GM21526 (cell line): Measurements from ENCODE around the gene GABPB2.
"Not testable (repeated sequence)": the region's sequence is repeated elsewhere in the genome, so short reads cannot be mapped to it uniquely, and the experiment has no call there.

ENCODE experiments used
- ATAC-seq: cut with Tn5 transposase; IDR thresholded peaks from one replicate; pipeline ENCODE4 v1.9.1; 2021; ENCODE audit warnings: moderate library complexity; ENCODE audit not compliant: unreplicated experiment, low FRiP score

GABPB2 gene

DNA sequence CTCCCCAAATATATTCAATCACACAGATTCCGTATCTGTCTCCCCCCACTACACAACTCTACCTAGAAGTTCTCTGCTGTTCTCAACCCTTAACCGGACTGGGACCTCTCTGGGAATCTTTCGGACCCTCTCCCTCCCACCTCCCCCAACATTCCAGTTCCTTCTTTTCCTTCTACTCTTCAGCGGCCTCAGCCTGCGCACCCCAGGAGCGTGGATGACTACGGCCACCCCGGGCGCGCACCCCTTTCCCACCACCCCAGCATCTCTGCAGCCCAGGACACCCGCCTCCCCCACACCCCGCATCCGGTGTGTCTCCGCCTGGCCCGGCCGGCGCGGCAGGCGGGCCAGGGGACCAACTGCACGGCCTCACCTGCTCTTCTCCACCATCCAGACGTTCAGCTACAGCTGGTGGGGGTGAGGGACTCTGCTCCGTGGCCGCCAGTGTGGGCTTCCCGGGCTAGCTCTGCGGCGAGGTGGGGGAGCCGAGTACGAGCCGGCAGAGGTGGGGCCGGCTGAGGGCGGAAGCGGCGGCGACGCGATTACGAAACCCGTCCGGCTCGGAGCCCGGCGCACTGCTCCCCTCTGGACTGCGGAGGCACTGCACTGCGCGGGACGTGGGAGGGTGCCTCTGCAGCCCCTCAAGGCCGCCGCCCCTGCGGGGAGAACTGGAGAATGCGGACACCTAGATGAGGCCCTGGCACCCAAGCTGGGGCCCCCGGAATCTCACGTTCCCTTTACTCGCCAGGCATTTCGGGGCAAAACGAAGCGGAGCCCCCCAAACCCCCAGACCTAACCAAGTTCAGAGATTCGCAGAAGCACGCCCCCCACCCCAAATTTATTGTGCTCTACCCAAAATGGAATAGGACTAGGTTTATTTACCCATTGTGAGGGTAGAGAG lies 11.2 kb upstream of the GABPB2 start, which contains the start of gene CDC42SE1:
Gene CDC42SE1 (minus strand): TSS at position 514 of the 898 bp plus-strand sequence. CDS start 3,892 bp downstream, outside the sequence.
- ATAC-seq, result peak; percentile 80

DNA sequence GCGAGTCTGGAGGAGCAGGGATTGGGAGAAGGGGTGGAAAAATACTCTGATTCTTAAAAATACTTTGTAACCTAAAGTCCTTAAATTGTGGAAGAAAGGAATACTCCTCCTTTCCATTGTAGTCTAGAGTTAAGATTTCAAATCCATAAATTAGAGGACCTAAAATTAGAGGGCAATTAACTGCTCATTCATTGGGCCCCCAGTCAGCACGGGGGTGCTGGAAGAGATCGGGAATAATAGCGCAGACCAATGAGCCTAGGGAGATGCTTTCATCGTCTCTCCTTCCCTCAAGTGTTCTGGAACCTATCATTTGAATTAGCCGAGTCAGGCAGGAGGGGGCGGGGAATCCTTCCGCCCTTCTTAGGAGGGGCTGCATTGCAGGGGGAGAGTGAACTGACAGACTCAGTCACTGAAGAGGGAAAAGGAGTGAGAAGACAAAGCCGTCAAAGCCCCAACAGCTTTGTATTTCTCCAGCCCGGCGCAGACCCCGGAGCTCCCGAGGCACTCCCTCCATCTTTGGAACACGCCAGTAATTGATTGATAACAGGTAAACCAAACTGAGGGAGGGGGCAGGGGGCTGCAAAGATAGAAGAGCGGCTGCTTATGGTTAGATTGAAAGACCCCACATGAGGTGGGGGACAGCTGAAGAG lies 10.4 kb upstream of the GABPB2 start, which contains the start of gene MLLT11:
Gene MLLT11 (plus strand): TSS at position 391 of the 650 bp plus-strand sequence. CDS start 6,828 bp downstream, outside the sequence.
- ATAC-seq, result no peak

DNA sequence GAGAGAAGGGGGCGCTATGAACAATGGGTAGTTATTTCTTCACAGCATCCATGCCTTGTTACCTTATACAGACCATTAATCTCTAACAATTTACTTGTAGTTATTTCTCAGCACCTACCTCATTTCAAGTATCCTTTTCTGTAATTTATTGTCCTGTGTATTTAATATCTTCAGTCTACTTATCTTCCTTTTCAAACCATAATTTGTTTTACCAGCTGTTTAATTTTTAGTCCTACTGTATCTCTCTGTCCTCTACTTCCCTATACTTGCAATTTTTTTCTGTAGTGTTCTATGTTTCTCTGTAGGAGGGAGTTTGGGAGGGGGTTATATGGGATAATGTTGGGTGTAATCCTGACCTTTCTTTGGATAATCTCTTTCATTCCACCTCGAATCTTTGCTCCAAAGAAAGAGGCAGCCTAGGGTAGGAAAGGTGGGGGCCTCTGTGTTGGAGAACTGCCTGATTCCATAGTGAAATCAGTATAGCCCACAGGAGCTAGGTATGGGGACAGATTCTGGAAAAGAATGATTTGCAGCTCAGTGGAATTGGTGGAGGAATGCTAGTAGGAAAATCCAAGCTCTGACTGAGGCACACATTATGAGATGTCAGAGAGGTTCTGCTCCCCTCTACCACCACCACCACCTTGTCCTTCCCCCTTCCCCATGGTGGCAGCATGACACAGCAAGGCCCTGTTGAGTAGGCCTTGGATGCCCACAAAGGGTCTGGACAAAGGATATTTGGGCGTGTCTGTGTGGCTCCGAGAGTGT lies 9.7 kb upstream of the GABPB2 start:
- ATAC-seq, result no peak

DNA sequence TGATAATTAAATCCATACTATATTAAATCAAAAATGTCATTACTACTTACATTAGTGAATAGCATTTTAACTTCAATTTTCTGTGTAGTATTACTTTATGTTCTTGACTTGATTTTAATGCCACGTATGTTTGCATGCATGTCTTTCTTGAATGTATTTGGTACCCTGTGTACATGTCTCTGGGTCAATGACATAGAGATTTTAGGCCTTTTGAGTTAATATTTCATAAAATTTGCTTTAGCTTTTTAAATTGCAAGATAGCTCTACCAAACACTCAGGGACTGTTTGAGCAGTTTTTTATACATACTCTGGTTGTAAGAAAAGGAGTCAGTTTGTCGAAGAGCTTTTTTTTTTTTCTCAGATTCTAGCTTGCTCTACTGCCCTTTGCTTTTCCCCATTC lies 8.9 kb upstream of the GABPB2 start:
- ATAC-seq, result no peak

DNA sequence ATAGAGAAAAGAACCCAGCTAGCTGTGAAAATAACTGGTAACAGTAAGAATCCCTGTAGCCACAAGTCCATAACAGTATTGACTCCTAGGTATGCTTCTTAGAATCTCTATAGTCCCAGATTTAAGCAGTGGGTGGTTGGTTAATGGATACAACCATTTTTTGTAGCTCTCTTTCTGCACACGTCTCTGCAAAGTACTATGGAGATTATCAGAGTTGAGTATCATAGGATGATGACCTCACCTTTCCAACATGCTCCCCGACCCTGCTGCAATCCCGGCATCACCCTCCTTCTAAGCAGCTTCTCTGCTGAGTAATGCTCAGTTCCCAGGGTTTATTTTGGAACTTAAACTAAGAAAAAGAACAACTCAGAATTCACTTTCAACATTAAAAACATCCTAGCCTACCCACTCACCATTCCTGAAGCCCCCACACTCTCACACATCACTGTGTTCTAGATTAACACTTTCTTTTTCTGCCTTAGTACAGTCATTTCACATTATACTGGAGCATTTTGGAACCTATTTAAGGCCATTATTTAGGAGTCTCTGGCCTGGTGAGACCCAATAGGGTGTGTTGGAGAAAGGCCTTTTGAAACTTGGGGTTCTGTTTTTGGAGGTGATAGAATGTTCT lies 7.7 kb upstream of the GABPB2 start:
- ATAC-seq, result no peak

GRCh38 chr1:151065089-151065645 lies 5.4 kb upstream of the GABPB2 start:
- ATAC-seq, result no peak

DNA sequence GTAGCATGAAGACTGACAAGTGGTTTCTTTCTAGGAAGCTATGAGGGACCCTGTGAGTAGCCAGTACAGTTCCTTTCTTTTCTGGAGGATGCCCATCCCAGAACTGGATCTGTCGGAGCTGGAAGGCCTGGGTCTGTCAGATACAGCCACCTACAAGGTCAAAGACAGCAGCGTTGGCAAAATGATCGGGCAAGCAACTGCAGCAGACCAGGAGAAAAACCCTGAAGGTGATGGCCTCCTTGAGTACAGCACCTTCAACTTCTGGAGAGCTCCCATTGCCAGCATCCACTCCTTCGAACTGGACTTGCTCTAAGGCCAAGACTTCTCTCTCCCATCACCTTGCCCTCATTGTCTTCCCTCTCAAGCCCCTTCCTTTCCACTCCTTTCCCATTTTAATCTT lies 3.4 kb upstream of the GABPB2 start:
- no peak for ATAC-seq

- no peak for ATAC-seq
These were observed 1.5 kb upstream of the GABPB2 start for GRCh38 chr1:151069103-151069486.

GRCh38 chr1:151072224-151072623 lies 1.7 kb downstream of the GABPB2 start:
- no peak for ATAC-seq

DNA sequence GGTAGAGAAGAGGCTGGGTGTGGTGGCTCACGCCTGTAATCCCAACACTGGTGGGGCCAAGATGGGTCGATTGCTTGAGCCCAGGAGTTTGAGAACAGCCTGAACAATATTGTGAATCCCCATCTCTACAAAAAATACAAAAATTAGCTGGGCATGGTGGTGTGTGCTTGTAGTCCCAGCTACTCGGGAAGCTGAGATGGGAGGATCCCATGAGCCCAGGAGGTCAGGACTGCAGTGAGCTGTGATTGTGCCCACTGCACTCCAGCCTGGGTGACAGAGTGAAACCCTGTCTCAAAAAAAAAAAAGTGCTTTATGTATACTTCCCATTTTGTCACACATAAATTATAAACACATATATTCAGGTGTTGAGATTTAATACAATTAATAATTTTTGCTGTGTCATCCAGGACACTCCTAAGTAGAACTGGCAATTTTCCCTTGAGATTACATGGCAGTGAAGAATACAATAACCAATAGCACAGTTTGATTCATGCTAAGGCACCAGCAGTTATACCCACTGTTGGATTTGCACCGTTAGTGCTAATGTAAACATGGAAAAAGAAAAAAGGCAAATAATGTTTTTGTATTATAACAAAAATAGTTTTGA lies 15.5 kb downstream of the GABPB2 start:
- no peak for ATAC-seq

GRCh38 chr1:151097426-151097825 lies 26.9 kb downstream of the GABPB2 start:
- not testable (repeated sequence) for ATAC-seq

- no peak for ATAC-seq
These were observed 27.6 kb downstream of the GABPB2 start for GRCh38 chr1:151098126-151098525.

- no peak for ATAC-seq
These were observed 34.1 kb downstream of the GABPB2 start for GRCh38 chr1:151104630-151105029.

DNA sequence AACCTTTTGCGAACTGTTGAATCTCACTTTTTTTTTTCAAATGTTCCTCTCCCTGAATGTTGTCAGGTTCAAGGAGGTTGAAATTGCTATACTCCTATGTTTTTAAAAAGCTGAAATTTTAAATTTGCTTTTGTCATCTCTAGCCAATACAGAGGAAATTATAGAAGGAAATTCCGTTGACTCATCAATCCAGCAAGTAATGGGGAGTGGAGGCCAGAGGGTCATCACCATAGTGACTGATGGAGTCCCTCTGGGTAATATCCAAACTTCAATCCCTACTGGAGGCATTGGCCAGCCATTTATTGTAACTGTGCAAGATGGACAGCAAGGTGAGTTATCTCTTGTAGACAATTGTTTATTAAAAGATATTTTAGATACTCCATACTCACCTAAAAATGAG lies 36.3 kb downstream of the GABPB2 start:
- no peak for ATAC-seq

- no peak for ATAC-seq
These were observed 37.8 kb downstream of the GABPB2 start for GRCh38 chr1:151108331-151108730.

GRCh38 chr1:151113877-151114276 lies 43.3 kb downstream of the GABPB2 start:
- ATAC-seq, result no peak

DNA sequence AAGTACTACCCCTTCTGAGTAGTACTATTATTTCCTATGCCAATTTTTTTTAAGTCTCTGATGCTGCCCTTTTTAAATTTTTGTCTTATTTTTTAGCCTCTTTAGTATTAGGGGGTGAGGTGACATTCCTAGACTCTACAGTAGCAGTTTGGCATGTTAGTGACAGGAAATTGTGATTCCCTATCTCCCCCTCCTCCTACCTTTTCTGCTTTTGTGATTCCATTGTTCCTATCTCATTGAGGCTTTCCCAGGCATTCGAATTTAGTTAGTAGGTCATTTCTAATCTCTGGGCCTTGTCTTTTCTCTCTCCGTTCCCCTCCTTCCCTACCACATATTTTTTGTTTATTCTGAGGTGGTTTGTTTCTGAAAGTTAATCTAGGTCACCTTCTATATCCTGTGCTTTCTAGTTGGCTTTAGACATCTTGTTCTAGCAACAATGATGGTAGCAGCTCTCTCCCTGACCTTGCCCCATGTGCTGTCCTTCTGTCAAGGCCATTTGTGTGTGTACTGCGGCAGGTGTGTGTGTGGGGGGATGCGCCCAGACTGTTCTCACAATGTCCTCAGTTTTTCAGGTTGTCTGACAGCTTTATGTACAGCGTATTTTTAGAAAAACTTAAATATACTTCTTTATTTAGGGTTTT lies 54.3 kb downstream of the GABPB2 start:
- ATAC-seq, result no peak

- ATAC-seq, result no peak
These were observed 58.2 kb downstream of the GABPB2 start for GRCh38 chr1:151128800-151129199.

GRCh38 chr1:151130987-151131586 lies 60.5 kb downstream of the GABPB2 start:
- ATAC-seq, result no peak
